Ishikawa (cell line): ENCODE data around the gene A4GALT.

Experiments used
- NFIC ChIP-seq: IDR thresholded peaks from 2 replicates; pipeline ENCODE4 v1.6.1; 2012
- RAD21 ChIP-seq: IDR thresholded peaks from 2 replicates; pipeline ENCODE4 v1.6.1; 2012; ENCODE audit warnings: low read depth
- YY1 ChIP-seq: IDR thresholded peaks from 2 replicates; pipeline ENCODE4 v1.6.1; 2012; ENCODE audit warnings: low read depth
- TF ChIP-seq, protein P1 (sequence below): IDR thresholded peaks from 2 replicates; pipeline ENCODE4 v1.6.1; 2012; ENCODE audit warnings: low read depth, mild to moderate bottlenecking
- TF ChIP-seq, protein P2 (sequence below): IDR thresholded peaks from 2 replicates; pipeline ENCODE4 v1.6.1; 2012

DNA sequence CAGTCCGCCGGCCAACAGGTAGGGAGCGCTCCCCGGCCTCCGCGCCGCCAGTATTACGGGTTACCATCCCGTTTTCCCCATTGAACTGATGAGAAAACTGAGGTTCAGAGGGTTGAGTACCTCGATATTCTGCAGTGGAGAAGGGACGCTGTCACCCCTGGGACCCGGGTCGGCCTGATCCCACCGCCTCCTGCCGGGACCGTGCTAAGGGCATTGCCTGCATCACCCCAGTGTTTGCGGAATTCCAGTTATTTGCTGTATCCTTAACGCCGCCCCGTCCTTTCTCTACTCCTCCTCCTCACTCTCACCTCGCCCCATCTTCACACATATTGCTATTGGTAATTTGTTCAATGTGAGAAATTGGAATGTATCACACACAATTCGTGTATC lies 370 bp upstream of the A4GALT start:
- TF ChIP-seq NFIC (no peak), YY1 (no peak), RAD21 (no peak)
- TF ChIP-seq, protein P1, sequence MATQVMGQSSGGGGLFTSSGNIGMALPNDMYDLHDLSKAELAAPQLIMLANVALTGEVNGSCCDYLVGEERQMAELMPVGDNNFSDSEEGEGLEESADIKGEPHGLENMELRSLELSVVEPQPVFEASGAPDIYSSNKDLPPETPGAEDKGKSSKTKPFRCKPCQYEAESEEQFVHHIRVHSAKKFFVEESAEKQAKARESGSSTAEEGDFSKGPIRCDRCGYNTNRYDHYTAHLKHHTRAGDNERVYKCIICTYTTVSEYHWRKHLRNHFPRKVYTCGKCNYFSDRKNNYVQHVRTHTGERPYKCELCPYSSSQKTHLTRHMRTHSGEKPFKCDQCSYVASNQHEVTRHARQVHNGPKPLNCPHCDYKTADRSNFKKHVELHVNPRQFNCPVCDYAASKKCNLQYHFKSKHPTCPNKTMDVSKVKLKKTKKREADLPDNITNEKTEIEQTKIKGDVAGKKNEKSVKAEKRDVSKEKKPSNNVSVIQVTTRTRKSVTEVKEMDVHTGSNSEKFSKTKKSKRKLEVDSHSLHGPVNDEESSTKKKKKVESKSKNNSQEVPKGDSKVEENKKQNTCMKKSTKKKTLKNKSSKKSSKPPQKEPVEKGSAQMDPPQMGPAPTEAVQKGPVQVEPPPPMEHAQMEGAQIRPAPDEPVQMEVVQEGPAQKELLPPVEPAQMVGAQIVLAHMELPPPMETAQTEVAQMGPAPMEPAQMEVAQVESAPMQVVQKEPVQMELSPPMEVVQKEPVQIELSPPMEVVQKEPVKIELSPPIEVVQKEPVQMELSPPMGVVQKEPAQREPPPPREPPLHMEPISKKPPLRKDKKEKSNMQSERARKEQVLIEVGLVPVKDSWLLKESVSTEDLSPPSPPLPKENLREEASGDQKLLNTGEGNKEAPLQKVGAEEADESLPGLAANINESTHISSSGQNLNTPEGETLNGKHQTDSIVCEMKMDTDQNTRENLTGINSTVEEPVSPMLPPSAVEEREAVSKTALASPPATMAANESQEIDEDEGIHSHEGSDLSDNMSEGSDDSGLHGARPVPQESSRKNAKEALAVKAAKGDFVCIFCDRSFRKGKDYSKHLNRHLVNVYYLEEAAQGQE, result no peak
- TF ChIP-seq, protein P2, sequence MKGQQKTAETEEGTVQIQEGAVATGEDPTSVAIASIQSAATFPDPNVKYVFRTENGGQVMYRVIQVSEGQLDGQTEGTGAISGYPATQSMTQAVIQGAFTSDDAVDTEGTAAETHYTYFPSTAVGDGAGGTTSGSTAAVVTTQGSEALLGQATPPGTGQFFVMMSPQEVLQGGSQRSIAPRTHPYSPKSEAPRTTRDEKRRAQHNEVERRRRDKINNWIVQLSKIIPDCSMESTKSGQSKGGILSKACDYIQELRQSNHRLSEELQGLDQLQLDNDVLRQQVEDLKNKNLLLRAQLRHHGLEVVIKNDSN, result no peak
